ENCODE measurements around the gene FOXN3. TPM values are rescaled to one million over a fixed set of nuclear protein-coding genes. Genes with fewer than 3 reads are reported as not detected.

FOXN3 gene
- polyA plus RNA-seq, 3 donors: 38.7 to 57.4 (median 42.0) TPM

GRCh38 chr14:89255852-89256251 is 161.2 kb downstream of the FOXN3 start:
- Mint-ChIP-seq H3K27ac (no peak overlapping the region), H3K27me3 (ENCODE audit: low read depth in 3 of 3) (no peaks in the 10 kb centered on the region), H3K9me3 (peaks cover 0 to 2% (median 0%) of the 10 kb centered on the region in 7 donors), H3K4me1 (peaks cover 11% of the 10 kb centered on the region), H3K4me3 (no peak overlapping the region), H3K36me3 (peaks cover 45 to 46% of the 10 kb centered on the region in 2 donors)
- no peak overlapping the region for H3K27ac ChIP-seq (ENCODE audit: low read depth in 1 of 2, low read length in 2 of 2)
- H3K27me3 ChIP-seq (ENCODE audit: control insufficient read depth in 2 of 2, insufficient read depth in 2 of 2, low read length in 2 of 2): no peaks in the 10 kb centered on the region
- no peaks in the 10 kb centered on the region for H3K9me3 ChIP-seq (replicated peaks in 1 of 2; ENCODE audit: control insufficient read depth in 1 of 2, insufficient read depth in 1 of 2, low read length in 2 of 2)
- H3K4me2 ChIP-seq (replicated peaks; ENCODE audit: extremely low read depth, low read length, poor library complexity, severe bottlenecking): no peak overlapping the region
- DNase-seq: no peak
- peaks cover 14 to 57% of the 10 kb centered on the region in 2 donors for H3K36me3 ChIP-seq (replicated peaks in 1 of 2; ENCODE audit: control insufficient read depth in 1 of 2, insufficient read depth in 2 of 2, low read length in 2 of 2)
- 100% methylated on average over 1 of the region's 3 CpGs for WGBS (ENCODE audit: insufficient coverage)
- TF ChIP-seq CTCF (IDR thresholded peaks at IDR 0.05): no peak
- H3K4me1 ChIP-seq (ENCODE audit: control insufficient read depth in 1 of 2, insufficient read depth in 2 of 2, low read length in 2 of 2): no peaks in the 10 kb centered on the region
- intact Hi-C loops (cut with micrococcal nuclease): no loop called here
- peaks cover 66% of the 10 kb centered on the region for H3K79me2 ChIP-seq (ENCODE audit: insufficient read depth, low read length)
- H4K20me1 ChIP-seq (ENCODE audit: insufficient read depth, low read length): peaks cover 100% of the 10 kb centered on the region
- no peak overlapping the region for H3K9ac ChIP-seq (ENCODE audit: insufficient read depth, low read length, poor library complexity, severe bottlenecking)
- no peak overlapping the region for H2AFZ ChIP-seq (ENCODE audit: insufficient read depth, low read depth, low read length, poor library complexity, severe bottlenecking)
- H3K4me3 ChIP-seq (replicated peaks in 1 of 3; ENCODE audit: low read depth in 2 of 3, low read length in 3 of 3): no peak overlapping the region

GRCh38 chr14:89255012-89255411 is 162.0 kb downstream of the FOXN3 start:
- intact Hi-C loops (cut with micrococcal nuclease): no loop called here
- Histone ChIP-seq H4K20me1 (ENCODE audit: insufficient read depth, low read length) (peaks cover 100% of the 10 kb centered on the region), H3K36me3 (replicated peaks in 1 of 2; ENCODE audit: control insufficient read depth in 1 of 2, insufficient read depth in 2 of 2, low read length in 2 of 2) (peaks cover 14 to 64% of the 10 kb centered on the region in 2 donors), H3K9me3 (replicated peaks in 1 of 2; ENCODE audit: control insufficient read depth in 1 of 2, insufficient read depth in 1 of 2, low read length in 2 of 2) (no peaks in the 10 kb centered on the region), H2AFZ (ENCODE audit: insufficient read depth, low read depth, low read length, poor library complexity, severe bottlenecking) (no peak overlapping the region), H3K4me3 (replicated peaks in 1 of 3; ENCODE audit: low read depth in 2 of 3, low read length in 3 of 3) (no peak overlapping the region), H3K27me3 (ENCODE audit: control insufficient read depth in 2 of 2, insufficient read depth in 2 of 2, low read length in 2 of 2) (no peaks in the 10 kb centered on the region), H3K27ac (ENCODE audit: low read depth in 1 of 2, low read length in 2 of 2) (no peak overlapping the region), H3K4me1 (ENCODE audit: control insufficient read depth in 1 of 2, insufficient read depth in 2 of 2, low read length in 2 of 2) (no peaks in the 10 kb centered on the region), H3K79me2 (ENCODE audit: insufficient read depth, low read length) (peaks cover 64% of the 10 kb centered on the region), H3K4me2 (replicated peaks; ENCODE audit: extremely low read depth, low read length, poor library complexity, severe bottlenecking) (no peak overlapping the region), H3K9ac (ENCODE audit: insufficient read depth, low read length, poor library complexity, severe bottlenecking) (no peak overlapping the region)
- H3K4me3 Mint-ChIP-seq: no peak overlapping the region
- no peak for DNase-seq
- no peak for TF ChIP-seq CTCF (IDR thresholded peaks at IDR 0.05)
- peaks cover 11% of the 10 kb centered on the region for H3K4me1 Mint-ChIP-seq
- no peaks in the 10 kb centered on the region for H3K27me3 Mint-ChIP-seq (ENCODE audit: low read depth in 3 of 3)
- H3K9me3 Mint-ChIP-seq: no peaks in the 10 kb centered on the region
- H3K36me3 Mint-ChIP-seq: peaks cover 46 to 49% of the 10 kb centered on the region in 2 donors
- WGBS (ENCODE audit: insufficient coverage): 93% methylated on average over 5 of the region's 9 CpGs
- H3K27ac Mint-ChIP-seq: no peak overlapping the region

Data from CD14-positive monocyte (primary cell).